ENCODE results near the gene SNAP47.

The SNAP47 gene

DNA sequence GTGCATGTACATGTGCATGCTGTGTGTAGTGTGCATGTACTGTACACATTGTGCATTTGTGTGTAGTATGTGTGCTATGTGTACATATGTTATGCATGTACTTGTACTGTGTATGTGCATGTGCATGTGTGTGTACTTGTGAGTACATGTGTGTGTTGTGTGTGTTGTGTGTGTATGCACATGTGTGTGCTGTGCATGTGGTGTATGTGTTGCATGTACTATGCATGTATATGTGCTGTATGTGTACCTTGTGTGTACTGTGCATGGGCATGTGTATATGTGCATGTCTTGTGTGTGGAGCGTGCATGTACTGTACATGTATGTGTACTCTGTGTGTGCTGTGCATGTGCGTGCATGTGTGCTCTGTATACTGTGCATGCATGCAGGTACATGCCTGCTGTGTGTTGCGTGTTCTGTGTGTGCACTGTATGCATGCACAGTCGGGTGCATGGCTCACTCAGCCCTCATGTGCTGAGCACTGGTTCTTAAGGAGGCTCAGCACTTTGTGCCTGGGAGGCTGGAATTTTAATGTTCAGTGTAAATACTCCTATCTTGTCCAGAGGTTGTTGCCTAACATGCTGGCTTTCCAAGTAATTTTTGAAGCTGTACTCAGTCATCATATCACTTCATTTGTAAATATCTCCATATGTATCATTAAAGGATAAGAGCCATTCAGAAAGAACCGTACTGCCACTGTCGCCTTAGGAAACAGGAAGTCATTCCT, 32.3 kb downstream of the SNAP47 start:
- no peaks in the 10 kb centered on the region for H3K9me2 ChIP-seq (replicated peaks; ENCODE audit: low read depth, low read length)

DNA sequence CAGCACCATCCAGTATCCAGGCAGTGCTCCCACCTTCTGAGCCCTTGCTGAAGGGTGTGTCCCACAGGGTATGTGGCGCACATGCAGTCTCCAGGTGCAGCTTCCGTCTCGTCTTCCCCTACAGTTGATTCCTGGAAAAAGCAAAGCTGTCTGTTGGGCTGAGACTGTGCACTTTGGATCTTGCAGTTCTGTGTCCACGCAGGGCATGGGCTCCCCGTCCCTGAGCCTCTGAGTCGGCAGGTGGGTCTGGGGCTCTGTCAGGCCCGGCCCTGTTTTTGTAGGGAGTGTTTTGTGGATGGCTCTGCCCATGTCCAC, 32.8 kb downstream of the SNAP47 start:
- no peaks in the 10 kb centered on the region for H3K9me3 ChIP-seq (ENCODE audit: insufficient read depth, low read depth, low read length)

More for the DNA sequence above, 32.3 kb downstream of the SNAP47 start:
- H3K36me3 ChIP-seq (ENCODE audit: insufficient read depth, low read length) = peaks cover 50% of the 10 kb centered on the region; the same call in 1 of the 2 replicates
- H3K4me1 ChIP-seq (ENCODE audit: insufficient read depth, low read length, poor library complexity, severe bottlenecking) = peaks cover 36% of the 10 kb centered on the region
- no peaks in the 10 kb centered on the region for H3K9me3 ChIP-seq (ENCODE audit: insufficient read depth, low read depth, low read length)
- peaks cover 11% of the 10 kb centered on the region for H3F3A ChIP-seq (ENCODE audit: low read depth)
- H3K4me3 ChIP-seq (ENCODE audit: low read length, poor library complexity, severe bottlenecking) = peak overlapping the region; percentile 51
- H3K9ac ChIP-seq (ENCODE audit: low read depth, low read length, poor library complexity, severe bottlenecking) = no peak overlapping the region
- no peak for TF ChIP-seq EZH2phosphoT487 (IDR thresholded peaks at IDR 0.05; ENCODE audit: borderline replicate concordance)
- TF ChIP-seq, protein P1, sequence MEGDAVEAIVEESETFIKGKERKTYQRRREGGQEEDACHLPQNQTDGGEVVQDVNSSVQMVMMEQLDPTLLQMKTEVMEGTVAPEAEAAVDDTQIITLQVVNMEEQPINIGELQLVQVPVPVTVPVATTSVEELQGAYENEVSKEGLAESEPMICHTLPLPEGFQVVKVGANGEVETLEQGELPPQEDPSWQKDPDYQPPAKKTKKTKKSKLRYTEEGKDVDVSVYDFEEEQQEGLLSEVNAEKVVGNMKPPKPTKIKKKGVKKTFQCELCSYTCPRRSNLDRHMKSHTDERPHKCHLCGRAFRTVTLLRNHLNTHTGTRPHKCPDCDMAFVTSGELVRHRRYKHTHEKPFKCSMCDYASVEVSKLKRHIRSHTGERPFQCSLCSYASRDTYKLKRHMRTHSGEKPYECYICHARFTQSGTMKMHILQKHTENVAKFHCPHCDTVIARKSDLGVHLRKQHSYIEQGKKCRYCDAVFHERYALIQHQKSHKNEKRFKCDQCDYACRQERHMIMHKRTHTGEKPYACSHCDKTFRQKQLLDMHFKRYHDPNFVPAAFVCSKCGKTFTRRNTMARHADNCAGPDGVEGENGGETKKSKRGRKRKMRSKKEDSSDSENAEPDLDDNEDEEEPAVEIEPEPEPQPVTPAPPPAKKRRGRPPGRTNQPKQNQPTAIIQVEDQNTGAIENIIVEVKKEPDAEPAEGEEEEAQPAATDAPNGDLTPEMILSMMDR (conservative IDR thresholded peaks at IDR 0.05; ENCODE audit: low read length) = no peak
- H3K79me2 ChIP-seq (ENCODE audit: insufficient read depth, low read length) = peaks cover 15% of the 10 kb centered on the region; the same call in 1 of the 2 replicates
- H3K4me2 ChIP-seq (ENCODE audit: low read depth, low read length, poor library complexity, severe bottlenecking) = peak overlapping the region; percentile 78
- H4K20me1 ChIP-seq (ENCODE audit: insufficient read depth, low read length, poor library complexity, severe bottlenecking) = peaks cover 24% of the 10 kb centered on the region
- H3K27me3 ChIP-seq (ENCODE audit: insufficient read depth, low read length, poor library complexity, severe bottlenecking) = no peaks in the 10 kb centered on the region
- H2AFZ ChIP-seq (ENCODE audit: low read length) = no peak overlapping the region

DNA sequence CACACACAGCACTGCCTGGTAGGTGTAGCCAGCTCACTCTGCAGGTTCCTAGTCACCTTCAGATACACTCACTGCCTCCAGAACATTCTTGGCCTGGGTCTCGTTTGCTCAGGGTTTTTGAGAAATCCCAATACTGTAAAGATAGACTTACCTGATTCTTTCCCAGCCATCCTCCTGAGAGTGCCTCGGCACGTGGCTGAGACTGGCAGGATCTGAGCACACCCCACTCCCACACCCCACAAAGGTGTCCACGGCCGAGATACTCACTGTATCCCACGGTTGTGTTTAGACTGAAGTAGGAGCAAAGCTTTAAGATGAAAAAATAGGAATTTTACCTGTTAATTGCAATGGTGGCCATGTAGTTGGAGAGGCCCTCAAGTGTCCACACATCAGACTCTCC, 33.4 kb downstream of the SNAP47 start:
- no peaks in the 10 kb centered on the region for H3K9me2 ChIP-seq (replicated peaks; ENCODE audit: low read depth, low read length)
- peaks cover 10% of the 10 kb centered on the region; the same call in 1 of the 2 replicates for H3K79me2 ChIP-seq (ENCODE audit: insufficient read depth, low read length)
- peaks cover 26% of the 10 kb centered on the region for H3K4me1 ChIP-seq (ENCODE audit: insufficient read depth, low read length, poor library complexity, severe bottlenecking)
- H3K4me2 ChIP-seq (ENCODE audit: low read depth, low read length, poor library complexity, severe bottlenecking) = no peak overlapping the region
- H3K36me3 ChIP-seq (ENCODE audit: insufficient read depth, low read length) = peaks cover 50% of the 10 kb centered on the region; the same call in 1 of the 2 replicates
- no peak overlapping the region for H3K9ac ChIP-seq (ENCODE audit: low read depth, low read length, poor library complexity, severe bottlenecking)
- no peaks in the 10 kb centered on the region for H3K9me3 ChIP-seq (ENCODE audit: insufficient read depth, low read depth, low read length)
- H4K20me1 ChIP-seq (ENCODE audit: insufficient read depth, low read length, poor library complexity, severe bottlenecking) = peaks cover 14% of the 10 kb centered on the region
- no peak overlapping the region for H3K4me3 ChIP-seq (ENCODE audit: low read length, poor library complexity, severe bottlenecking)
- no peak overlapping the region for H2AFZ ChIP-seq (ENCODE audit: low read length)
- no peaks in the 10 kb centered on the region for H3K27me3 ChIP-seq (ENCODE audit: insufficient read depth, low read length, poor library complexity, severe bottlenecking)
- H3F3A ChIP-seq (ENCODE audit: low read depth) = peaks cover 9% of the 10 kb centered on the region
- no peak for TF ChIP-seq EZH2phosphoT487 (IDR thresholded peaks at IDR 0.05; ENCODE audit: borderline replicate concordance)
- TF ChIP-seq, protein P1 (conservative IDR thresholded peaks at IDR 0.05; ENCODE audit: low read length) = no peak

More for the DNA sequence above, 32.8 kb downstream of the SNAP47 start:
- no peaks in the 10 kb centered on the region for H3K27me3 ChIP-seq (ENCODE audit: insufficient read depth, low read length, poor library complexity, severe bottlenecking)
- H3F3A ChIP-seq (ENCODE audit: low read depth) = peaks cover 9% of the 10 kb centered on the region
- peaks cover 31% of the 10 kb centered on the region for H3K4me1 ChIP-seq (ENCODE audit: insufficient read depth, low read length, poor library complexity, severe bottlenecking)
- TF ChIP-seq, protein P1 (conservative IDR thresholded peaks at IDR 0.05; ENCODE audit: low read length) = no peak
- TF ChIP-seq EZH2phosphoT487 (IDR thresholded peaks at IDR 0.05; ENCODE audit: borderline replicate concordance) = no peak
- peaks cover 19% of the 10 kb centered on the region for H4K20me1 ChIP-seq (ENCODE audit: insufficient read depth, low read length, poor library complexity, severe bottlenecking)
- H3K79me2 ChIP-seq (ENCODE audit: insufficient read depth, low read length) = peaks cover 15% of the 10 kb centered on the region; the same call in 1 of the 2 replicates
- peaks cover 50% of the 10 kb centered on the region; the same call in 1 of the 2 replicates for H3K36me3 ChIP-seq (ENCODE audit: insufficient read depth, low read length)
- no peak overlapping the region for H2AFZ ChIP-seq (ENCODE audit: low read length)
- H3K4me2 ChIP-seq (ENCODE audit: low read depth, low read length, poor library complexity, severe bottlenecking) = no peak overlapping the region
- no peaks in the 10 kb centered on the region for H3K9me2 ChIP-seq (replicated peaks; ENCODE audit: low read depth, low read length)
- no peak overlapping the region for H3K9ac ChIP-seq (ENCODE audit: low read depth, low read length, poor library complexity, severe bottlenecking)
- H3K4me3 ChIP-seq (ENCODE audit: low read length, poor library complexity, severe bottlenecking) = no peak overlapping the region

All from Loucy (cell line).